ENCODE data around the gene UFD1.

UFD1 gene

GRCh38 chr22:19467912-19468311, 11.1 kb downstream of the UFD1 start:
- Histone ChIP-seq H3K4me3 (no peak overlapping the region), H3K9me3 (ENCODE audit: low read depth, low read length) (no peaks in the 10 kb centered on the region)
- TF ChIP-seq POLR2AphosphoS5 (IDR thresholded peaks at IDR 0.05; ENCODE audit: borderline replicate concordance, low read depth, low read length) (no peak), EZH2 (IDR thresholded peaks at IDR 0.05) (no peak), FOXP2 (optimal IDR thresholded peaks at IDR 0.05; ENCODE audit: control extremely low read depth, extremely low read length, insufficient read depth) (no peak)

GRCh38 chr22:19466848-19467752, 11.9 kb downstream of the UFD1 start:
- H3K9me3 ChIP-seq (ENCODE audit: low read depth, low read length) = no peaks in the 10 kb centered on the region
- no peak for TF ChIP-seq EZH2 (IDR thresholded peaks at IDR 0.05)
- TF ChIP-seq FOXP2 (optimal IDR thresholded peaks at IDR 0.05; ENCODE audit: control extremely low read depth, extremely low read length, insufficient read depth) = no peak
- TF ChIP-seq POLR2AphosphoS5 (IDR thresholded peaks at IDR 0.05; ENCODE audit: borderline replicate concordance, low read depth, low read length) = no peak

More at GRCh38 chr22:19467912-19468311, 11.1 kb downstream of the UFD1 start:
- H3K9ac ChIP-seq (ENCODE audit: insufficient read length) = no peak overlapping the region
- H3K36me3 ChIP-seq (ENCODE audit: insufficient read depth, low read length) = peaks cover 96% of the 10 kb centered on the region
- no peak overlapping the region for H3K27ac ChIP-seq
- DNase-seq (ENCODE audit: low read depth, low spot score) = no peak

GRCh38 chr22:19466126-19466716, 12.8 kb downstream of the UFD1 start:
- H3K36me3 ChIP-seq (ENCODE audit: insufficient read depth, low read length) = peaks cover 90% of the 10 kb centered on the region
- DNase-seq (ENCODE audit: low read depth, low spot score) = no peak
- no peak overlapping the region for H3K27ac ChIP-seq
- TF ChIP-seq FOXP2 (optimal IDR thresholded peaks at IDR 0.05; ENCODE audit: control extremely low read depth, extremely low read length, insufficient read depth) (no peak), POLR2AphosphoS5 (IDR thresholded peaks at IDR 0.05; ENCODE audit: borderline replicate concordance, low read depth, low read length) (no peak), EZH2 (IDR thresholded peaks at IDR 0.05) (no peak)
- no peak overlapping the region for H3K9ac ChIP-seq (ENCODE audit: insufficient read length)
- no peak overlapping the region for H3K4me3 ChIP-seq
- H3K9me3 ChIP-seq (ENCODE audit: low read depth, low read length) = no peaks in the 10 kb centered on the region

More at GRCh38 chr22:19466848-19467752, 11.9 kb downstream of the UFD1 start:
- Histone ChIP-seq H3K36me3 (ENCODE audit: insufficient read depth, low read length) (peaks cover 92% of the 10 kb centered on the region), H3K27ac (no peak overlapping the region), H3K9ac (ENCODE audit: insufficient read length) (no peak overlapping the region), H3K4me3 (no peak overlapping the region)
- no peak for DNase-seq (ENCODE audit: low read depth, low spot score)

- Histone ChIP-seq H3K4me3 (no peak overlapping the region), H3K9ac (ENCODE audit: insufficient read length) (no peak overlapping the region), H3K36me3 (ENCODE audit: insufficient read depth, low read length) (peaks cover 82% of the 10 kb centered on the region), H3K9me3 (ENCODE audit: low read depth, low read length) (no peaks in the 10 kb centered on the region), H3K27ac (no peak overlapping the region)
- DNase-seq (ENCODE audit: low read depth, low spot score) = no peak
- TF ChIP-seq FOXP2 (optimal IDR thresholded peaks at IDR 0.05; ENCODE audit: control extremely low read depth, extremely low read length, insufficient read depth) = no peak
- TF ChIP-seq EZH2 (IDR thresholded peaks at IDR 0.05) = no peak
- TF ChIP-seq POLR2AphosphoS5 (IDR thresholded peaks at IDR 0.05; ENCODE audit: borderline replicate concordance, low read depth, low read length) = no peak
Observed at GRCh38 chr22:19464975-19465374, 14.0 kb downstream of the UFD1 start.

GRCh38 chr22:19464546-19464945, 14.4 kb downstream of the UFD1 start:
- Histone ChIP-seq H3K36me3 (ENCODE audit: insufficient read depth, low read length) (peaks cover 78% of the 10 kb centered on the region), H3K4me3 (no peak overlapping the region), H3K9me3 (ENCODE audit: low read depth, low read length) (no peaks in the 10 kb centered on the region), H3K9ac (ENCODE audit: insufficient read length) (no peak overlapping the region), H3K27ac (no peak overlapping the region)
- DNase-seq (ENCODE audit: low read depth, low spot score) = no peak
- TF ChIP-seq POLR2AphosphoS5 (IDR thresholded peaks at IDR 0.05; ENCODE audit: borderline replicate concordance, low read depth, low read length) = no peak
- TF ChIP-seq FOXP2 (optimal IDR thresholded peaks at IDR 0.05; ENCODE audit: control extremely low read depth, extremely low read length, insufficient read depth) = no peak
- no peak for TF ChIP-seq EZH2 (IDR thresholded peaks at IDR 0.05)

GRCh38 chr22:19463491-19464469, 15.2 kb downstream of the UFD1 start:
- no peak overlapping the region for H3K4me3 ChIP-seq
- H3K27ac ChIP-seq = no peak overlapping the region
- peaks cover 70% of the 10 kb centered on the region for H3K36me3 ChIP-seq (ENCODE audit: insufficient read depth, low read length)
- no peak for DNase-seq (ENCODE audit: low read depth, low spot score)
- H3K9ac ChIP-seq (ENCODE audit: insufficient read length) = no peak overlapping the region
- TF ChIP-seq POLR2AphosphoS5 (IDR thresholded peaks at IDR 0.05; ENCODE audit: borderline replicate concordance, low read depth, low read length) = no peak
- TF ChIP-seq FOXP2 (optimal IDR thresholded peaks at IDR 0.05; ENCODE audit: control extremely low read depth, extremely low read length, insufficient read depth) = no peak
- no peak for TF ChIP-seq EZH2 (IDR thresholded peaks at IDR 0.05)
- H3K9me3 ChIP-seq (ENCODE audit: low read depth, low read length) = no peaks in the 10 kb centered on the region

GRCh38 chr22:19463008-19463407, 16.0 kb downstream of the UFD1 start:
- H3K36me3 ChIP-seq (ENCODE audit: insufficient read depth, low read length) = peaks cover 64% of the 10 kb centered on the region

More at GRCh38 chr22:19463008-19463407, 16.0 kb downstream of the UFD1 start:
- no peak overlapping the region for H3K9ac ChIP-seq (ENCODE audit: insufficient read length)
- H3K4me3 ChIP-seq = no peak overlapping the region
- TF ChIP-seq FOXP2 (optimal IDR thresholded peaks at IDR 0.05; ENCODE audit: control extremely low read depth, extremely low read length, insufficient read depth) = no peak
- no peak for TF ChIP-seq POLR2AphosphoS5 (IDR thresholded peaks at IDR 0.05; ENCODE audit: borderline replicate concordance, low read depth, low read length)
- no peak for TF ChIP-seq EZH2 (IDR thresholded peaks at IDR 0.05)
- no peak overlapping the region for H3K27ac ChIP-seq
- H3K9me3 ChIP-seq (ENCODE audit: low read depth, low read length) = no peaks in the 10 kb centered on the region
- DNase-seq (ENCODE audit: low read depth, low spot score) = no peak
